ENCODE data around the gene TNFSF9. TPM values are rescaled to one million over a fixed set of nuclear protein-coding genes. Genes with fewer than 3 reads are reported as not detected.
A peak's percentile ranks its signal among the peaks of the same experiment; 100 is the strongest.

The TNFSF9 gene
- total RNA-seq, 2 donors from 2014 or later, result 0.68 to 3.9 TPM

DNA sequence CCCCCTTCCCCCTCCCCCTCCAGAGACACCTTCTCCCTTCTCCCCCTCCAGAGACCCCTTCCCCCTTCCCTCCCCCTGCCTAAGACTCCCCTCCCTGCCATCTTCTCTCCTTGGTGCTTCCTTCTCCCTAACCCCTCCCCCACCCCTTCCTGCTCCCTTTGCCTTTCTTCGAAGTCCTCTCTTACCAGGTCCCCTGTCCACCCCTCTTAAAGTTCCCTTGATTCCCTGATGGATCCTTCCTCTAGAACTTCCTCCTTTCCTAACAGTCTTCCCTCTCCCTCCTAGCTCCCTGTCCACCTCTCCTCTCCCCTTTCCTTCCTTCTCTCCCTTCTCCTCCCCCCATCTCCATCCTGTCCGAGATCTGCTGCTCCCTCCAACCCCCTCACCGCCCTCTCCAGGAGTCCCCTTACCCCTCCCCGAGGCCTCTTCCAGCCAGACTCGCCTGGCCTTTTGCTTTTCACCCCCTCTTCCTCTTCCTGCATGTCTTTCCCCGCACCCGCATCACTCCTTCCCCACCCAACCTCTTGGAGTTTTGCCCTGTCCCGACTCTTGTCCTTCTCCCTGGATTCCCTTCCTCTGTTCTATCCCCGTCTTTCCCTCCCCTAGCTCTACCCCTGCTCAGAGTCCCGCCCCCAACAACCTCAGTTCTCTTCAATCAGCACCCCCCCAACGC lies 3.1 kb downstream of the TNFSF9 start:
- Mint-ChIP-seq H3K27ac (no peak overlapping the region), H3K27me3 (ENCODE audit: insufficient read depth) (peaks cover 75% of the 10 kb centered on the region), H3K4me3 (peak overlapping the region; percentile 43), H3K4me1 (peaks cover 10% of the 10 kb centered on the region), H3K36me3 (ENCODE audit: low read depth) (no peaks in the 10 kb centered on the region), H3K9me3 (peaks cover 28% of the 10 kb centered on the region)
- H3K36me3 ChIP-seq (ENCODE audit: control insufficient read depth, insufficient read depth, low read length), result no peaks in the 10 kb centered on the region
- H3K9ac ChIP-seq (ENCODE audit: extremely low read depth, low read length, poor library complexity, severe bottlenecking), result no peak overlapping the region
- no peak for TF ChIP-seq CTCF (conservative IDR thresholded peaks at IDR 0.05)
- H3K27ac ChIP-seq (ENCODE audit: low read depth, low read length), result no peak overlapping the region
- H3K4me1 ChIP-seq (ENCODE audit: control insufficient read depth, insufficient read depth, low read length), result no peaks in the 10 kb centered on the region
- peaks cover 40% of the 10 kb centered on the region for H3K9me3 ChIP-seq (ENCODE audit: control insufficient read depth, low read length)
- WGBS, 2 experiments (ENCODE audit: insufficient coverage in 1 of 2, insufficient read length in 1 of 2), result 15 to 49% methylated on average over 7 to 10 of the region's 11 CpGs
- H3K27me3 ChIP-seq (ENCODE audit: control insufficient read depth, insufficient read depth, low read length, poor library complexity, severe bottlenecking), result peaks cover 21% of the 10 kb centered on the region
- DNase-seq, result peak; percentile 62
- H3K4me3 ChIP-seq (ENCODE audit: low read length), result no peak overlapping the region

GRCh38 chr19:6534451-6535093 lies 3.7 kb downstream of the TNFSF9 start:
- Mint-ChIP-seq H3K4me1 (peaks cover 10% of the 10 kb centered on the region), H3K9me3 (peaks cover 31% of the 10 kb centered on the region), H3K27me3 (ENCODE audit: insufficient read depth) (peaks cover 70% of the 10 kb centered on the region), H3K4me3 (peak overlapping the region; percentile 43), H3K27ac (no peak overlapping the region), H3K36me3 (ENCODE audit: low read depth) (no peaks in the 10 kb centered on the region)
- H3K9me3 ChIP-seq (ENCODE audit: control insufficient read depth, low read length), result peaks cover 39% of the 10 kb centered on the region
- H3K27me3 ChIP-seq (ENCODE audit: control insufficient read depth, insufficient read depth, low read length, poor library complexity, severe bottlenecking), result peaks cover 20% of the 10 kb centered on the region
- no peak overlapping the region for H3K27ac ChIP-seq (ENCODE audit: low read depth, low read length)
- 70 to 76% methylated on average over 25 to 40 of the region's 40 CpGs for WGBS, 2 experiments (ENCODE audit: insufficient coverage in 1 of 2, insufficient read length in 1 of 2)
- DNase-seq, result peak; percentile 67
- no peak overlapping the region for H3K4me3 ChIP-seq (ENCODE audit: low read length)
- H3K4me1 ChIP-seq (ENCODE audit: control insufficient read depth, insufficient read depth, low read length), result no peaks in the 10 kb centered on the region
- TF ChIP-seq CTCF (conservative IDR thresholded peaks at IDR 0.05), result no peak
- H3K36me3 ChIP-seq (ENCODE audit: control insufficient read depth, insufficient read depth, low read length), result no peaks in the 10 kb centered on the region
- H3K9ac ChIP-seq (ENCODE audit: extremely low read depth, low read length, poor library complexity, severe bottlenecking), result no peak overlapping the region

DNA sequence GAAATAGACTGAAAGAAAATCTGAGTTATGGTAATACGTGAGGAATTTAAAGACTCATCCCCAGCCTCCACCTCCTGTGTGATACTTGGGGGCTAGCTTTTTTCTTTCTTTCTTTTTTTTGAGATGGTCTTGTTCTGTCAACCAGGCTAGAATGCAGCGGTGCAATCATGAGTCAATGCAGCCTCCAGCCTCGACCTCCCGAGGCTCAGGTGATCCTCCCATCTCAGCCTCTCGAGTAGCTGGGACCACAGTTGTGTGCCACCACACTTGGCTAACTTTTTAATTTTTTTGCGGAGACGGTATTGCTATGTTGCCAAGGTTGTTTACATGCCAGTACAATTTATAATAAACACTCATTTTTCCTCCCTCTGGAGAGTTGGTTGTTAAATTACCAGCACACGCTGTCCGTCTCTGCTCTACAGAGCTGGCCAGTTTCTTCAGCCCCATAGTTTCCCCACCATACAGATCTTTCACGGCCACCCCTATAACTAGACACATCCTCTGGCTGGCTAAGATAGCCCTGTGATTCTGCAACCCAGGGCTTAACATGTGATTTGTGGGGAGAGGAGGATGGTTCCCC lies 4.8 kb downstream of the TNFSF9 start:
- no peak overlapping the region for H3K9ac ChIP-seq (ENCODE audit: extremely low read depth, low read length, poor library complexity, severe bottlenecking)
- no peak for DNase-seq
- Mint-ChIP-seq H3K36me3 (ENCODE audit: low read depth) (no peaks in the 10 kb centered on the region), H3K4me1 (peaks cover 10% of the 10 kb centered on the region), H3K27ac (no peak overlapping the region), H3K27me3 (ENCODE audit: insufficient read depth) (peaks cover 59% of the 10 kb centered on the region), H3K4me3 (no peak overlapping the region), H3K9me3 (peaks cover 31% of the 10 kb centered on the region)
- no peak overlapping the region for H3K4me3 ChIP-seq (ENCODE audit: low read length)
- H3K4me1 ChIP-seq (ENCODE audit: control insufficient read depth, insufficient read depth, low read length), result no peaks in the 10 kb centered on the region
- H3K27me3 ChIP-seq (ENCODE audit: control insufficient read depth, insufficient read depth, low read length, poor library complexity, severe bottlenecking), result peaks cover 18% of the 10 kb centered on the region
- H3K36me3 ChIP-seq (ENCODE audit: control insufficient read depth, insufficient read depth, low read length), result no peaks in the 10 kb centered on the region
- 77 to 93% methylated on average over 9 to 10 of the region's 10 CpGs for WGBS, 2 experiments (ENCODE audit: insufficient coverage in 1 of 2, insufficient read length in 1 of 2)
- peaks cover 36% of the 10 kb centered on the region for H3K9me3 ChIP-seq (ENCODE audit: control insufficient read depth, low read length)
- no peak for TF ChIP-seq CTCF (conservative IDR thresholded peaks at IDR 0.05)
- no peak overlapping the region for H3K27ac ChIP-seq (ENCODE audit: low read depth, low read length)

Measured in endodermal cell (in vitro differentiated cells).